Hepatocyte (in vitro differentiated cells): ENCODE results near the gene DYNC2H1. TPM values are rescaled to one million over a fixed set of nuclear protein-coding genes. Genes with fewer than 3 reads are reported as not detected.

Experiments used
- DNase-seq: peaks from one replicate; pipeline ENCODE4 v3.0.0-alpha.2; 2016; ENCODE audit warnings: low spot score
- H2AFZ ChIP-seq: fragments of 200-600 bp; sonication (generic); 2 replicates; pipeline ENCODE4 v1.6.0; 2016; ENCODE audit warnings: antibody characterized with exemption, mild to moderate bottlenecking
- H3K27ac ChIP-seq: fragments of 200-600 bp; sonication (generic); 2 replicates; pipeline ENCODE4 v1.5.1; 2016; ENCODE audit warnings: mild to moderate bottlenecking
- H3K27me3 ChIP-seq: fragments of 200-600 bp; sonication (generic); 2 replicates; pipeline ENCODE4 v1.6.1; 2016
- H3K36me3 ChIP-seq: fragments of 200-600 bp; sonication (generic); replicated peaks from 2 replicates; pipeline ENCODE4 v1.5.1; 2016; ENCODE audit warnings: low read depth; ENCODE audit not compliant: insufficient read depth
- H3K4me1 ChIP-seq: fragments of 200-600 bp; sonication (generic); 2 replicates; pipeline ENCODE4 v1.5.1; 2016; ENCODE audit warnings: mild to moderate bottlenecking, moderate library complexity; ENCODE audit not compliant: insufficient read depth
- H3K4me2 ChIP-seq: fragments of 200-600 bp; sonication (generic); 2 replicates; pipeline ENCODE4 v1.6.0; 2016
- H3K4me3 ChIP-seq: fragments of 200-600 bp; sonication (generic); 2 replicates; pipeline ENCODE4 v1.5.1; 2016; ENCODE audit warnings: mild to moderate bottlenecking
- H3K79me2 ChIP-seq: fragments of 200-600 bp; sonication (generic); 2 replicates; pipeline ENCODE4 v1.6.0; 2017; ENCODE audit warnings: mild to moderate bottlenecking
- H3K9me2 ChIP-seq: fragments of 200-600 bp; sonication (generic); replicated peaks from 2 replicates; pipeline ENCODE4 v1.6.0; 2017; ENCODE audit warnings: mild to moderate bottlenecking; ENCODE audit not compliant: insufficient read depth
- H3K9me3 ChIP-seq: fragments of 200-600 bp; sonication (generic); 2 replicates; pipeline ENCODE4 v1.5.1; 2016; ENCODE audit warnings: low read depth, mild to moderate bottlenecking
- H4K20me1 ChIP-seq: fragments of 200-600 bp; sonication (generic); 2 replicates; pipeline ENCODE4 v1.6.0; 2016; ENCODE audit warnings: mild to moderate bottlenecking; ENCODE audit not compliant: insufficient read depth, poor library complexity, severe bottlenecking
- EZH2 ChIP-seq: fragments of 200-600 bp; sonication (generic); IDR thresholded peaks from 2 replicates; pipeline ENCODE4 v1.6.1; 2016; ENCODE audit warnings: antibody characterized with exemption, mild to moderate bottlenecking, borderline replicate concordance
- EZH2phosphoT487 ChIP-seq: fragments of 200-600 bp; sonication (generic); IDR thresholded peaks from one replicate; pipeline ENCODE4 v1.6.1; 2018; ENCODE audit warnings: antibody characterized with exemption, mild to moderate bottlenecking, low read depth, moderate library complexity; ENCODE audit not compliant: unreplicated experiment, severe bottlenecking
- WGBS: methylation state at CpG from one replicate; pipeline ENCODE4 v1.1.6; 2016; ENCODE audit warnings: low lambda C conversion rate; ENCODE audit errors: missing lambda C conversion rate; 5-methylcytosine and 5-hydroxymethylcytosine counted together
- polyA plus RNA-seq: library from polyadenylated mRNA; unstranded; fragments of >200 nt; fragmentation: Nextera tagmentation; extraction: Ambion mirVana; gene quantifications from 2 replicates; pipeline ENCODE4 v1.2.1, GENCODE V29; 2016
- total RNA-seq: library from RNA; depleted of rRNA; stranded (reverse); fragments of >200 nt; gene quantifications from 2 replicates; pipeline ENCODE4 v1.2.3, GENCODE V29; 2014
- TF ChIP-seq, protein P1 (sequence below): fragments of 200-600 bp; sonication (generic); IDR thresholded peaks from 2 replicates; pipeline ENCODE4 v1.5.1; 2016; ENCODE audit warnings: antibody characterized with exemption, mild to moderate bottlenecking; ENCODE audit not compliant: poor library complexity

DYNC2H1 gene
- total and polyA plus RNA-seq, 2 experiments from 2014 or later = 4.4 to 16.9 TPM

DNA sequence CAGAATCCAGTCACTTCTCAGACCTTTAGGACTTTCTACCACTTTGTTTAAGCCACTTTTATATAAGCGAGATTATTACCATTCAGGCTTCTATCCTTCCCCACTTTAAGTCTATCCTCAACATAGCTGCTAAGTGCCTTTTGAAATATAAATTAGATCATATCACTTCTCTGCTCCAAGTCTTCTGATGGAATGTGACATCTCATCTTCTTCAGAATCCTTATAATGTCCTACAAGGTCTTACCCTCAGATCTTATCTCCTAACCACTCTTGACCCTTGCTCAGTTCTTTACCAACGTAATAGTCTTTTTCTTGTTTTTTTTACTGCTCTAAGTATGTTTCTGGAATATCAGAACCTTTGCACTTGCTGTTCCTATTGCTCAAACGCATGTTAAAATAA, 188.7 kb downstream of the DYNC2H1 start:
- WGBS = 66% methylated on average over 3 of the region's 3 CpGs
- no peak overlapping the region for H3K27ac ChIP-seq
- DNase-seq = no peak
- no peaks in the 10 kb centered on the region for H3K79me2 ChIP-seq
- H3K36me3 ChIP-seq = no peaks in the 10 kb centered on the region
- no peaks in the 10 kb centered on the region for H3K27me3 ChIP-seq
- no peaks in the 10 kb centered on the region for H4K20me1 ChIP-seq
- no peak overlapping the region for H3K4me3 ChIP-seq
- no peak overlapping the region for H3K4me2 ChIP-seq
- TF ChIP-seq EZH2 (no peak), EZH2phosphoT487 (no peak)
- TF ChIP-seq, protein P1, sequence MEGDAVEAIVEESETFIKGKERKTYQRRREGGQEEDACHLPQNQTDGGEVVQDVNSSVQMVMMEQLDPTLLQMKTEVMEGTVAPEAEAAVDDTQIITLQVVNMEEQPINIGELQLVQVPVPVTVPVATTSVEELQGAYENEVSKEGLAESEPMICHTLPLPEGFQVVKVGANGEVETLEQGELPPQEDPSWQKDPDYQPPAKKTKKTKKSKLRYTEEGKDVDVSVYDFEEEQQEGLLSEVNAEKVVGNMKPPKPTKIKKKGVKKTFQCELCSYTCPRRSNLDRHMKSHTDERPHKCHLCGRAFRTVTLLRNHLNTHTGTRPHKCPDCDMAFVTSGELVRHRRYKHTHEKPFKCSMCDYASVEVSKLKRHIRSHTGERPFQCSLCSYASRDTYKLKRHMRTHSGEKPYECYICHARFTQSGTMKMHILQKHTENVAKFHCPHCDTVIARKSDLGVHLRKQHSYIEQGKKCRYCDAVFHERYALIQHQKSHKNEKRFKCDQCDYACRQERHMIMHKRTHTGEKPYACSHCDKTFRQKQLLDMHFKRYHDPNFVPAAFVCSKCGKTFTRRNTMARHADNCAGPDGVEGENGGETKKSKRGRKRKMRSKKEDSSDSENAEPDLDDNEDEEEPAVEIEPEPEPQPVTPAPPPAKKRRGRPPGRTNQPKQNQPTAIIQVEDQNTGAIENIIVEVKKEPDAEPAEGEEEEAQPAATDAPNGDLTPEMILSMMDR = no peak
- peaks cover 11% of the 10 kb centered on the region for H3K9me3 ChIP-seq
- no peaks in the 10 kb centered on the region for H3K9me2 ChIP-seq
- H3K4me1 ChIP-seq = no peaks in the 10 kb centered on the region
- no peak overlapping the region for H2AFZ ChIP-seq

- no peaks in the 10 kb centered on the region for H3K9me3 ChIP-seq
- H3K27ac ChIP-seq = no peak overlapping the region
- WGBS = 96% methylated on average over 3 of the region's 3 CpGs
- no peak overlapping the region for H3K4me2 ChIP-seq
- H2AFZ ChIP-seq = no peak overlapping the region
- H3K36me3 ChIP-seq = no peaks in the 10 kb centered on the region
- TF ChIP-seq EZH2 = no peak
- TF ChIP-seq, protein P1 = no peak
- no peak for TF ChIP-seq EZH2phosphoT487
- H3K79me2 ChIP-seq = no peaks in the 10 kb centered on the region
- H3K4me1 ChIP-seq = no peaks in the 10 kb centered on the region
- H3K27me3 ChIP-seq = no peaks in the 10 kb centered on the region
- H3K9me2 ChIP-seq = no peaks in the 10 kb centered on the region
- no peak for DNase-seq
- H3K4me3 ChIP-seq = no peak overlapping the region
- H4K20me1 ChIP-seq = no peaks in the 10 kb centered on the region
These were observed 206.0 kb downstream of the DYNC2H1 start for GRCh38 chr11:103315248-103315647.

DNA sequence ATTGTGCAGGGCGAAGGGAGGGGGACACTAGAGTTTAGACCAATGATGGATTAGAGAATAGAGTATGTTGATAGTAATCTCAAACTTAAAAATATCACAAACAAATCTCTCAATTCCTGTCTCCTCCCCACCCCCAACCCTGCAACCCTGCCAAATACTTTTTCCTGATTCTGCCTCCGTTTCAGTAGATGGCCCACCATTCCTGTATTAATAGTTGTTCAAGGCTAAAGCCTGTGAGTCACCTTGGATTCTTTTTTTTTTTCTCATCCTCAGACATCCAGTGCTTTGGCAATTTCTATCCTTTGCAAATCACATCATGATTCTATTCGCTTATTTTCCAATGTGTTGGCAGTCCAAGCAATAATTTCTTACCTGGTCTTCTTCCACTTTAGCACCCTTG, 207.9 kb downstream of the DYNC2H1 start:
- no peaks in the 10 kb centered on the region for H4K20me1 ChIP-seq
- no peak overlapping the region for H3K4me3 ChIP-seq
- H2AFZ ChIP-seq = no peak overlapping the region
- TF ChIP-seq EZH2 (no peak), EZH2phosphoT487 (no peak)
- TF ChIP-seq, protein P1 = no peak
- H3K4me2 ChIP-seq = no peak overlapping the region
- no peak for DNase-seq
- H3K27ac ChIP-seq = no peak overlapping the region
- H3K9me2 ChIP-seq = no peaks in the 10 kb centered on the region
- no peaks in the 10 kb centered on the region for H3K9me3 ChIP-seq
- WGBS = 87% methylated on average over 3 of the region's 3 CpGs
- no peaks in the 10 kb centered on the region for H3K36me3 ChIP-seq
- no peaks in the 10 kb centered on the region for H3K27me3 ChIP-seq
- H3K79me2 ChIP-seq = no peaks in the 10 kb centered on the region
- H3K4me1 ChIP-seq = no peaks in the 10 kb centered on the region

DNA sequence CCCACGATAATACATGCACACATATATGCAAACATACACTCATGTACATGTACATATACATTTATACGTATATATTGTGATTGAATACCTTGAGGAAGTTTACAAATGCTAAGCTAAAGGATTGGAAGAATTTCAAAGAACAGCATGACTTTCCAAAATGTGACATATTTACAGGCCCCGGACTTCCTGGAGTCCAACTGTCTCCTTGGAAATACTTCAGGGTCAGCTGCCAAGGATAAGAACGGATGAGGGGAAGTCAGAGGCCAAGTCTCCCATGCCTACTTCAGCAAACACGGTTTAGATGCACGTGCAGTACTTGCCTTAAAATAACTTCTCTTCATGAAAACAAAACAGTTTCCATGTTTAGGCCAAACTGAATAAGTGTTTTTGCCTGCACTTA, 213.6 kb downstream of the DYNC2H1 start:
- Histone ChIP-seq H3K9me2 (no peaks in the 10 kb centered on the region), H3K36me3 (no peaks in the 10 kb centered on the region), H3K79me2 (no peaks in the 10 kb centered on the region), H3K4me2 (no peak overlapping the region), H3K27ac (no peak overlapping the region), H2AFZ (no peak overlapping the region), H4K20me1 (no peaks in the 10 kb centered on the region), H3K4me1 (no peaks in the 10 kb centered on the region), H3K4me3 (no peak overlapping the region), H3K9me3 (no peaks in the 10 kb centered on the region), H3K27me3 (no peaks in the 10 kb centered on the region)
- WGBS = 80% methylated on average over 6 of the region's 6 CpGs
- TF ChIP-seq EZH2phosphoT487 (no peak), EZH2 (no peak)
- TF ChIP-seq, protein P1 = no peak
- DNase-seq = no peak
